Posterior cingulate gyrus (tissue), 11 donors: ENCODE measurements around the gene TLE1.

ENCODE experiments used
- DNase-seq, 10 donors: peaks; one replicate each; pipeline versions ENCODE4 v3.0.0 to v3.0.0-alpha.2; 2020 to 2021; ENCODE audit warnings: mixed read lengths in 3 of 10
- intact Hi-C: fragments of 100-400 bp; cut with DNase I; formaldehyde crosslinking; loops from one replicate; pipeline ENCODE4 v1.15.1; 2023

Gene TLE1

DNA sequence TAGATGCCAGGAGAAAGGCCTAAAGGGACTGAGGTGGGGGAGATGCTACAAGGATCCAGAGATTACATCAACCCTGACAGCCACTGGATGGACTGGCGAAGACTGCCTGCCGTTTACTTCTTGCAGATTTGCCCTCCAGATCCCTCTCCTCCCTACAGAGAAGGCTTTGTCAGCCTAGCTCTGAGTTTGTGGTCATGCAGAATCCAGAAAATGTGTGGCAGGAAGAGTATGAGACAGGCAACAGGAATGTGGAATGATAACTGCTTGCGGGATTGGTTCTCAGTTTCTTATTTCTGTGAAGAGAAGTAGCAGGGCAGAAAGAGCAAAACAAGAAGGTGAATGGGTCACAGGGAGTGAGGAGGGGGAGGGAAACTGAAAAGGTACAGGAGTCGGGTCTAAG, 129.6 kb downstream of the TLE1 start:
- no peak for DNase-seq
- intact Hi-C loops, result no loop called here

DNA sequence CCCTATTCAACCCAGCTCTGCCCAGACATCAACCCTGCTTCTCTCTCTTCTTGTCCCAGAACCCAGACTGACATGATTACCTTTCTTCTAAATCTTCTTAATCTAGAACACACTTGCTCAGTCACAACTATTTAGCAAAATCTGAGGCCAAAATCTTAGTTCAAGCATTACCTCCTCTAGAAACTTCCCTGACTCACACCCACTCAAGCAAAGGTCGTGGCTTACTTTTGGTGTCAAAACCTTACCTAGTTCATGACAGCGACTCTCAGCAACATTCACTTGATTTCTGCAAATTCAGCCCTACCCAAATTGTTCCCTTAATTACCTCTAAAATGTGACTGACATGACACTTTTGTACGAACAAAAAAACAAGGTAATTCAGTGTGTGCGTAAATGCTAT, 130.2 kb downstream of the TLE1 start:
- intact Hi-C loops, result no loop called here
- no peak for DNase-seq

DNA sequence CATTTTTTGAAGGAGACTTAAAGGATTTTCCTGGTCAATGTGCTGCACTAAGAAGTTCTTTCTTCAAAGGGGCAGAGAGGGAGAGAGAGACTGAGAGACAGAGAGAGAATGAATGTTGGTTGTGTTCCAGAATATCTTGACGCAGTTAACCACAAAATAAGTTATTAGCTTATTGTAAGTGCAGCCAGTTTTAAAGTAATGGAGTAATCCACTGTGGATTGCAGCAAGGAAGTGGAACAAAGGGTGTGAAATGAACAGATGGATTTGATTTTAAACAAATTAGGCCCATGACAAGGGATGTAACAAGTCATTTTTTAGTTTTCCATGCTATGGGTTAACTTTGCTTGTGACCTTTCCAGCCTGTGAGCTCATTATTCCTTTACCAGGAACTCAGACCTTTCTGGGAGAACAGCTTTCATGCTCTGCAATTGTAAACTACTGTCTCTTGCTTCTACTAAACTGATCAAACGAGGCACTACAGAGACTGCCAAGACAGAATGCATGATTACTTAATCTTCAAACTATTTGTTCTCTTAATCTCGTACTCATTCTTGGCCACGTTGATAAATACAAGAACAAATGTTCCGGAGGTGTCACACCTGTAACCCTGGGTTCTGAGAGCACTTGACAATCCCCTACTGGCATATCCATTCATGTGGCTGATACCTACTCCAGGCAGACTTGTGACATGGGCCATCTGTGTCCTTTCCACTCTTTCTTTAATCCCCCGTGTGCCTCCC, 131.1 kb downstream of the TLE1 start:
- intact Hi-C loops, result no loop called here
- DNase-seq, result no peak

DNA sequence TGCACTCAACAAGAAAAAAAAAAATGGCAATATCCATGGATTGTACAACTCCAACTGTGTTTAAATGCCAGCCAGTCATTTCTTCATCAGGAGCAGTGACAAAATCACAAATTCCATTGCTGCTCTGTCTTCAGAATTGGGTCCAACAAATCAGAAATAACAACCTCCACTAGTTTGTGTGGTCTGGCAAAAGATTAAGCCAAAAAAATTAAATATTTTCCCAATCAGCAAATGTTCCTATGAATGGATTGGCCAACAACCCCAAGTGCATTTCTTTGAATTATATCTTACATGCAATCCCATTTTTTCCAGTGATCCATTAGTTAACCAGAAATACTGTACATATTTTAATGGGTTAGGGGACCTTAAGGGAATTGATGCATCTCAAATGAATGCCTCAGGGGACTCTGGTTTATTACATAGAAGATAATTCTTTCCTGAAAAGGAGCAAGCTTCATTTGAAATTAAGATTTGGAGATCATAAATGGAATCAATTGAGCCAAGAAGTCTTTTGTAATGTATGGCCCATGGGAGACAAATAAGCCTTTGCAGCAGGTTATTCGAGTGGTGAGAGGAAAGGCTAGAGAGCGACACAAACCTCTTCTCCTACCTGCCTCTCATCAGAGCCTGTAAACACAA, 131.8 kb downstream of the TLE1 start:
- intact Hi-C loops, result no loop called here

DNA sequence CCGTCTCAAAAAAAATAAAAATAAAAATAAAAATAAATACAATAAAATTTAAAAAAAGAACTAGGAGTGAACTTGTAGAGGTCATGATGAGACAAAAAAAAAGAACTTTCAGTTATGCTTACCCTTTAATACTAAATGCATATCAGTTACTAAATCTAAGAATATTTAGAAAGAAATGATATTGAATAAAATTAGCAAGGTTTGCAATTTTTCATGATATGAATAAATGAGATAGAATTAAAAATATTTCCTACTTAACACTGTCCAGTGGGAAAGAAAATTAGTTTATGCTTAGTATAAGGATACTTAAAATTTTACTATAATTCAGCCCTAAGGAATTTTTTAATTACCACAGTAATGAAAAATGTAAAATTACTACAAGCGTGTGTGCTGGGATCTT, 132.4 kb downstream of the TLE1 start:
- intact Hi-C loops, result no loop called here

More for the DNA sequence above, 131.8 kb downstream of the TLE1 start:
- no peak for DNase-seq

DNA sequence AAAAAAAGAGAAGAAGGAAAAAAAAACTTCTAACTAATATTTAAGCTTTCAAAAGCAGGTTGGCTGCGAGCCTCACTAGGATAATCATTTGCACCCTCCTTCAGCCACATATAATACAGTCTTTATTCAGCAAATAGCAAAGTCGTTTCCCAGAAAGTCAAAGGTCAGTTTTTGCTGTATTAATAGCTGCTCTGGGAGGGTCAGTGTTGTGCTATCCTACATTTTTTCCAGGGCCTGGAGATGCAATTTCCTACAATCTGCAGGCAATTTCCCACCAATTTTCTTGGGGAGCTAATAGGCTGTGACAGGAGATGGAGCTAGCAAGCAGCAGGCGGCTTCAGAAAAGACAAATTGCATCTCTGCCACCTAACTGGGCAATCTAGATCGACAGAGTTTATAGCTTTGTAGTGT, 136.8 kb downstream of the TLE1 start:
- no peak for DNase-seq
- intact Hi-C loops, result no loop called here

More for the DNA sequence above, 132.4 kb downstream of the TLE1 start:
- no peak for DNase-seq

DNA sequence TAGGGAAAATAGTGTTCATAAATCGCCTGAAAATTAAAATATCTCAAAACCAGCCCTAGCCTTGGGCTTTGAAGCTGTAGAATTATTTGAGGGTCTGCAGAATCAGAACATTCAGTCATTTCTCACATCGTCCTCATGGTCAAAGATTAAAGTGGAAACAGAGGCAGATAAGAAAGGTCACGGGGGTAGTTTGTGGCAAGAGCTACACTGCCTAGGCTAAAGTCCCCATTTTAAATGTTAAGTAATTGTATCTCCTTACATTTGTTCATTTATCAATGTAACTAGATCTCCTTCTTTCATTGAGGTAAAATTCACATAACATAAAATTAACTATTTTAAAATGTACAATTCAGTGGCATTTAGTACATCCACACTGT, 139.2 kb downstream of the TLE1 start:
- intact Hi-C loops, result no loop called here

DNA sequence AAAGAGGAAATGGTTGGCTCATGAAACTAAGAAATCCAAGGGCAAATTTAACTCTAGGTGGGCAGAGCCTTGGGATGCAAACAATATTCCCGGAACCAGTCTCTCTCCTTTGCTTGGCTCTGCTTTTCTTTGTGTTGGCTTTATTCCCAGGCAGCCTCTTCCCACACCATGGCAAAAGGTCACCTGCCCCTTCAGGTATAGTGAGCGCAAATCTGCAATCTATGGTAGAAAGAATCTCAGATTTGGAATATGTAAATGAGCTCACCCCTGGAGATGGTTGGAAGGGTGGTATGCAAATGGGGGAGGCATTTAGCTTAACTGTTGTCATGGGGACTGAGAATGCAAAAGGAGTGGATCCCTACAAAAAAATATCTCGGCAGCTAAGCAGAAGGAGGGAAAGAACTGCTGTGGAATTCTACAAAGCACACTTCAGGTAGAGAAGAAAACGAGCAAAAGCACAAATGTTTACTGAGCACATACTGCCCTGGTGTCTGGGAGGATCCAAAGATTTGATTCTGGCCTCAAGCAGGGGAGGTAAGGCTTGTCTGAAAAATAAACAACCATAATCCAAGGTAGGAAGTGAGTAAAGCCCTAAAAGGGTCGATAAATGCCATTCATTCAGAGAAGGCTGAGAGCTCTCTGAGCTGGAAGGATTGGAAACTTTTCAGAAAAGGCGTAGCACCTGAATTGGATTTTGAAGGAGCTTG, 139.7 kb downstream of the TLE1 start:
- DNase-seq, result no peak
- intact Hi-C loops, result no loop called here

More for the DNA sequence above, 139.2 kb downstream of the TLE1 start:
- DNase-seq, result no peak

DNA sequence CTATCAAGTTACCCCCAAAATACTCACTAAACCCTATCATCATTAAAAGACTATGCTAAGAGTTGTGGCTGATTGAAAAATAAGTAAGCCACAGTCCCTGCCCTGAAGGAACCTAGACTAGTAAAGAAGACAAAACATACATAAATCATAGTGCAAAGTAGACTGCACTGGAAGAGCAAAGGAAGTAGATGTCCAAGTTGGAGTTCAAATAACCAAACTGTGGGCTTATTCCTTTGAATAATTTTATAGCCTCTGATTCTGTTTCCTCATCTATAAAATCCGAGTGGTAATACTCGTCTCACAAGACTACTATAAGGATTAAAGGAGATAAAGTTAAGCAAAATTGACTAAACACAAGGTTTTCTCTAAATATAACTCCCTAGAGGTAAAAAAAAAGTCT, 140.4 kb downstream of the TLE1 start:
- DNase-seq, result no peak
- intact Hi-C loops, result no loop called here

DNA sequence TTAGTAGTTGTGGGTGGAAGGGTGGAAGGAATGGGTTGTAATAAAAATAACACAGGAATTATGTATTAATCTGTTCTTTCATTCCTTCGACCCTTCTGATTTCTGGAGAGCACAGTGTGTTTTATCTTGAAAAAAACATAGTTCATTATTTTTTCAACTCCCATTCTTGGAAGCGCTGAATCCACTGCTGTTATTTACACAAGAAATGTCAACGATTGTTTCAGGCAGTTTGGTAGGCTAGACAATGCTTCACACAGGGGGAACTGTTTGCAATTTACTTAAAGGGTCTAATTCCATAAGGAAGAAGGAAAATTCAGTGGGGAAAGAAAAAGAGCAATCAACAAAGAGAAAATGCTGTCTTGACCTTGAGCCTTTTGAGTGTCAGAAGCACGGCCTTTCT, 142.9 kb downstream of the TLE1 start:
- intact Hi-C loops, result no loop called here
- no peak for DNase-seq

DNA sequence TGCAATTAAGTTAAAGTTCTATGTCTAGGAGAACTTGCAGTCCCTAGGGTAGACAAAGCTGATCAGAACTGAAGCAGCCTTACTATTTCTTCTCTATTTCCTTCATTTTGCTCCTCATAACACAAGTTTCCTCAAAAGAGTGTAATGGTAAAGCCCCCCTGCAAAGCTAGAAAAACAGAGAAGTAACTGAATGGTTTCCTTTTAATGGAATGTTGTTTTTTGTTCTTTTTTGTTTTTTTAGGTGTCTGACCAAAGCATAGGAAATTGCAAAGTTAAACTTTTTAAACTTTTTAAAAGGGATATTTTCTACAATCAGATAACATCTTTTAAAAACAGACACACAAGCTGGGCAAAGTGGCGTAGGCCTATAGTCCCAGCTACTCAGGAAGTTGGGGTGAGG, 145.7 kb downstream of the TLE1 start:
- intact Hi-C loops, result no loop called here
- no peak for DNase-seq

DNA sequence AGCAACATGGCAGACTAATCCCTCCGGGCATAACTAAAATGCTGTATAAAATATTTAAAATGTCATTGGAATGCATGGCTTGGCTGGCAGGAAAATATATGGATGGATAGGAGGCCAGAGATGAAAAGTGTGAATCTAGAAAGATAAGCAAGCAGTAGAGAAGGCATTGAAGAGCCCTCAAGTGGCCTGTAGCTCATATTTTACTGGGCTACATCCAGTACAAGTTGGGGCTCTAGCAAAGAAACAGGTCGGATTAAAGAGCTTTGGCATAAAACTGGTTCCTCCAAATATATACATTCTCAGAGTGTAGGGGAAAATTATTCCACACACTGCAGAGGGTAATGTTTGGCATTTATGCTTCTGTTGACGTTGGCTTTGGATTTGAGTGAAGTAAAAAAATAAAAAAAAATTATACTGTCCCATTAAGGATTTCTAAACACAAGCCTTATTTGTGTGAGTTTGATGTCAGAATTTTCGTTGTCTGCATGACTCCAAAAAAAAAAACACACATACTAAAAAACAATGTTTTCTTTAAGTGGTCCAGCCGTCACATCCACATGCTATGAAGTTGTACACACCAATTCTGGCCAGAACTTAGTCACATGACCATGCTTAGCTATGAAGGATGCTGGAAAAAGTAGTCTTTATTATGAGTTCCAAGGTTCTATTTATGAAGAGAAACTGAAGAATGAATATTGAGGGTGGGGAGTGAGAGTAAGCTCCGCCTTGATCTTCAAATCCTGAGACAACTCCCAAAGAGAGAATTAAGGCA, 147.0 kb downstream of the TLE1 start:
- DNase-seq, result no peak
- intact Hi-C loops, result no loop called here

DNA sequence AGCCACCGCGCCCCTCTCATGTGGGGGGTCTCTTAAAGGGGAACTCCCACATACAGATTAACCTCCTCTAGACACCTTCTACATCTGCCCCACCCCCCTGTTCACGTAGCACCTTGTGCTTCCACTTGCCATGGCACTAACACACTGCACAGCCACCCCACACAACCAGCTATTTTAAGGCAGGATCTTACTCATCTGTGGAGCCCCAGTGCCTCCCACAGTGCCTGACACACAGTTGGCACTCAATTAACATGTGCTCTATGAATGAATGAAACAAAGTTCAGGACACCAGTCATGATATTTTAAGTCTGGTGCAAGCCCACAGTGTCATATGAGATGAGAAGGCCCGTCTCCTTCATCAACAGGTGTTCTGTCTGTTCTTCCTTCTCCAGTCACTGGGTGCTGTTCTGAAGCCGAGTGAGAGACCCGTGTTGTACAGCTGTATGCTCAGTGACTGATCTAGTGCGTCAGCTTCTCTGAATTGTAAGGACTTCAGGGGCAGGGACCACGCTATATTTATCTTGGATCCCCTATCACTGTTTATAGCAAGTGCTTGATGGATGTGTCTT, 149.1 kb downstream of the TLE1 start:
- intact Hi-C loops, result no loop called here
- DNase-seq, result no peak

DNA sequence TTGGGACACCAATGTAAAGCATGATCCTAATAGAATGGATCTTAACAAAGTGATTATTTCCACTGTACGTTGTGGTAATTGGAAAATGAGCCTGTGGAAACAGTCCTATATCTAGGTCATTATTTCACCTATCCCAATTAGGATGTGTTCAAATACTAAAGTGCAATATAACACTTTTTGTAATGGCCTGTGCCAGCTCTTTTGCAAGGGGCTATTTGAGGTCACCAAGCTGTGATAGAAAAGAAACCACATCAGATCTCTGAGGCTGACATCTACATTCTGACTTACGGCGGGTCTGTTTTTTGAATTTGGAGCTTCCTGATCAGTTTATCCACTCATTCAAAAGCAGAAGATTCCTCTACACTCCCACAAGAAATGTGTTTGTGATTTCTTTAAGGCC, 150.0 kb downstream of the TLE1 start:
- intact Hi-C loops, result no loop called here
- no peak for DNase-seq

DNA sequence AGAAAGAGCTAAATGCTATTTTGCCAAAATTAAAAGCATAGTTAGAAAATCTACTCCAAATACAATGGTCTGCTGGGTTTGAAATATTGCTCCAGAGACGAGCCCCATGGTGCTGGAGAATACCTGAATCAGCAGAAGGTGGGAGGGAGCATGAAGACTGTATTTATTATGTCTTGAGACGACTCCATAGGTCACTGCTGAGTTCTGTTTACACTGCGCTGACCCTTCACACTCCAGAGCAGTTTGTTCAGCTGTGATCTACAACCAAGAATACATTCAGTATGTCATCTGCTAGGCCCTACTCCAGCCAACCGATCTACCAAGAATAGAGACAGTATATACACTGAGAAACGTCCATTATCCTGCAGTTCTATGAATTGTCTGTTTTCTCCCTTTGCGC, 150.5 kb downstream of the TLE1 start:
- no peak for DNase-seq
- intact Hi-C loops, result no loop called here

DNA sequence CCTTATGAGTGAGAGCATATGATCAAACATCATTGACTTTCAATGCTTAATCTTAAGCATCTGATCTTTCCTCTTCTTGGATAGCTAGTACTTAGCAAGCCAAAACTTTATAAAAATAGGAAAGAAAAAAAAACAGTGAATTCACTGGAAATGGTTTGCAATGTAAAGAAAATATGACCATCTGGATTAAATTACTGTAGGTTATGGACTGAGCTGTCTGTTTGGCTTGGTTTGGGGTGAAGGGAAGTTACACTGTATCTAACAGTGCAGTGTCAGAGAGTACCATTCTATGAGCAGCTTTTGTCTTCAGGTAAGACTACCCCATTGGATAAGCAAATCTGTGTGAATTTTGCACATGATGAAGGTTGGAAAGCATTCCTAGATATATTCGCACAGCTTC, 151.4 kb downstream of the TLE1 start:
- intact Hi-C loops, result no loop called here
- no peak for DNase-seq

DNA sequence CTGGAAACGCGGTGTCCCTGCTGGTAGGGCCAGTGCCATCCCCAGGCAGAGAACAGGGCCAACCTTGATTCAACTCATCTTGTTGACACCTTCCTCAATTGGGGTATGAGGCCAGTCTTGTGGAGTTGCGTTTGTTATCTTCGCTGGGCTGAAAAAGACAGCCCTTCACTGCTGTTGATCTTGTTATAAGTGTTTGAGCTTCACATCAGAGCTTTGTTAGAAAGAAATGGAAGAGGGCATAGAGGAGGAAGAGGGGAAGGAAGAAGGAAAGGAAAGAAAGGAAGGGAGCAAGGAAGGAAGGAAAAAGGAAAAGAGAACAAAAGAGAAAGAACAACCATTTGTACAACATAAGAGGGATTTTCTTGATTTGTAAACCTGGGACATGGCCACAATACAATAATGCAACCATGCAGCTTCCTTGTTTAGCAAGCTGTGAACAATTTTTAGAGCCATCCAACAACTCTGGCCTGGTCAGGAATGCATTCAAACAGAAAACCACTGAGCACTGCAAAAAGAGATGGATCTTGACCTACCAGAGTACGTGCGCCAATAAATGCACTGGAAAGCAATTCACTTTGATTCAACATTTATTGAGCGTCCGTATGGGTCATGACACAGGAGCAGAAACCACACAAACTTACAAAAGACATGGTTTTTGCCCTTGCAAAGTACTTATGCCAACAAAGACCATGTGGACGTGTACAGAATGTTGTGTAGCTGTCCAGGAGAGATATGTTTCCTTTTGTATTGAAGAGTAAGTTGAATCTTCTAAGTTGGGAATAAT, 152.9 kb downstream of the TLE1 start:
- intact Hi-C loops, result no loop called here
- no peak for DNase-seq

DNA sequence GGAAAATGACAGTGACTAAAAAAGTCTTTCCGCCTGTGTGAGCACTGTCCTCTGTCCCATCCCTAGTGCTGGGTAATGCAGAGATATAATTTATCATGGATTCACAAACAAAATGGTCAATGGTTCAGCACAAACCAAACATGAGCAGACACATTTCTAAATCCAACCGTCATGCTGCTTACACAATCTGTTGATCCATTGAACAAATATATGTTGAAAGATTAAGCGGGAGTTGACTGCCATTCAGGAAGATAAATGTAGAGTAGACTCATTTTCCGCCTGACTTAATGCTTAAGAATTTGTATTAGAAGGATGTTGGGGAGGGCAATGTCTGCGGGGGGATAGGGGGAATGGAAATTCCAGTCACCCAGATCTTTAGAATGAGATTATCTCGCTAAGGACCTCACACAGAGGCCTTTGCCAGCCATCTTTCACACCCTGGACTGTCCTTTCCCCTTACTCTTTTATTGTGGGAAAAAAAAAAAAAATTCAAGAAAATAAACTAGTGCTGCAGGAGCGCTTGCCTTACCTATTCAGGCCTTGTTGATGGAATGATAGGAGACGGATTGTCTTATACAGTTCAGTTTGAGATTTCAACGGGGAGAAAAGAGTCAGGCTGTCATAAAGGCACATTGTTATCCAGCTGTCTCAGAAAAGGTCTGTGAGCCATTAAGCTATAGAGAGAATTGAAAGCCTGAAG, 153.7 kb downstream of the TLE1 start:
- intact Hi-C loops, result no loop called here
- no peak for DNase-seq

DNA sequence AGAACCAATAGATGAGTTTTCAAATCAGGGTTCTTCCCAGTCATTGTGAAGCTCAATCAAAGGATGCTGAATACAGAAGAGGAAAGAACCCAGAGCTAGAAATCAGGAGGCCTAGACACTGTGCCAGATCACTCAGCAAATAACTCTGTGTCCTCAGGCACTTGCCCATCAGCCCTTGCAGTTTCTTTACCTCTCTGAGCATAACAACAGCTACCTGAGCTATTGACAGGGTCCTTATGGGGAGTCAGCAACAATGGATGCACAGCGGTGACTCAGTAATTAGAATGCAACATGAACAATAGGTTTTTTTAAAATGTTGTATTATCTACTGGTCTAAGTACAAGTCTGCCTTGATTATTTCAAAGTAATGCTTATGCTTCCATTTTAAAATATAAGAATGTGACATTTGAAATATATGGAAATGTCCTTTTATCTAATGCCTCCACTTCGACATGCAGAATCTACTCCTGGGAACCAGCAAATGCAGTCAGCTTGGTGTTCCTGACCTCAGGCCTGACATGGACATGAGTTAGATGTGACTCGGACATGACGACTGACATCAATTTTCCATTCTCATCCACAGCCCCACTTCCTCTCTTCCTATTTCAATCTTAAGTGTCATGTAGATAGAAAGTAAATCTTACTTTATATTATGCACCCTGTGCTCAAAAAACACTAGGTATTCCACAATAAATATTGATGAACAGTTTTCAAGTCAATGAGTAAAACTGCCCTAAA, 155.0 kb downstream of the TLE1 start:
- intact Hi-C loops, result no loop called here

More for the DNA sequence above, 155.0 kb downstream of the TLE1 start:
- no peak for DNase-seq
